Gastrocnemius medialis (tissue), 4 donors: ENCODE data around the gene PPP1R2.

ENCODE experiments used
- POLR2A ChIP-seq, 2 donors: fragments of 450-650 bp; IDR thresholded peaks; one replicate each; pipeline ENCODE4 v1.6.1; 2017; ENCODE audit warnings: antibody characterized with exemption in 2 of 2, mild to moderate bottlenecking in 2 of 2, moderate library complexity in 2 of 2
- TF ChIP-seq, protein P1 (sequence below), 5 experiments: fragments of 450-650 bp in 3 of 5; fragments of 200-600 bp in 2 of 5; sonication (generic) in 2 of 5; IDR thresholded peaks in 4 of 5; conservative IDR thresholded peaks in 1 of 5; 1 replicate in 4 of 5; 2 replicates in 1 of 5; pipeline ENCODE4 v1.5.1; 2016 to 2019; ENCODE audit warnings: antibody characterized with exemption in 5 of 5, mild to moderate bottlenecking in 3 of 5, moderate library complexity in 3 of 5

DNA sequence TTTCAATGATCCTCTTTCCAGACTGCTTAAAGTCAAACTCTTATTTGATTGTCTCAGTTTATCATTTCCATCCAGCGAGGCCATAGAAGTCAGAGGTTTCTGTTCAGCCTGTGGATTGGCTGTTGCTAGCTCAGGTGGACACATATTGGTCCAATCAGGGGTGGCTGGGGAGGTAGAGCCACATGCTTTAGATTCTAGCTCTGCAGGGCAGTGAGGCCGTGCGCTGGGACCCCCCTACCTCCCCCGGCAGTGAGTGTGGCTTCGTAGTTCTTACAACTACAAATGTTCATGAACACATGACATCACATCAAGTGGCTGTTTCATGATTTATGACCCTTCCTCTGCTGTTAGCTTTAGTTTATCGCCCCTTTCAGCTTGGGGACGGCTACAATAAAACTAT lies 22.6 kb upstream of the PPP1R2 start:
- TF ChIP-seq, protein P1, sequence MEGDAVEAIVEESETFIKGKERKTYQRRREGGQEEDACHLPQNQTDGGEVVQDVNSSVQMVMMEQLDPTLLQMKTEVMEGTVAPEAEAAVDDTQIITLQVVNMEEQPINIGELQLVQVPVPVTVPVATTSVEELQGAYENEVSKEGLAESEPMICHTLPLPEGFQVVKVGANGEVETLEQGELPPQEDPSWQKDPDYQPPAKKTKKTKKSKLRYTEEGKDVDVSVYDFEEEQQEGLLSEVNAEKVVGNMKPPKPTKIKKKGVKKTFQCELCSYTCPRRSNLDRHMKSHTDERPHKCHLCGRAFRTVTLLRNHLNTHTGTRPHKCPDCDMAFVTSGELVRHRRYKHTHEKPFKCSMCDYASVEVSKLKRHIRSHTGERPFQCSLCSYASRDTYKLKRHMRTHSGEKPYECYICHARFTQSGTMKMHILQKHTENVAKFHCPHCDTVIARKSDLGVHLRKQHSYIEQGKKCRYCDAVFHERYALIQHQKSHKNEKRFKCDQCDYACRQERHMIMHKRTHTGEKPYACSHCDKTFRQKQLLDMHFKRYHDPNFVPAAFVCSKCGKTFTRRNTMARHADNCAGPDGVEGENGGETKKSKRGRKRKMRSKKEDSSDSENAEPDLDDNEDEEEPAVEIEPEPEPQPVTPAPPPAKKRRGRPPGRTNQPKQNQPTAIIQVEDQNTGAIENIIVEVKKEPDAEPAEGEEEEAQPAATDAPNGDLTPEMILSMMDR (IDR thresholded peaks at IDR 0.05 in 4 of 5, conservative IDR thresholded peaks at IDR 0.05 in 1 of 5), result no peak
- no peak for TF ChIP-seq POLR2A (IDR thresholded peaks at IDR 0.05)
